Measurements from ENCODE around the gene PLA2G4F.
"Not testable (repeated sequence)": the region's sequence is repeated elsewhere in the genome, so short reads cannot be mapped to it uniquely, and the experiment has no call there.

PLA2G4F gene

DNA sequence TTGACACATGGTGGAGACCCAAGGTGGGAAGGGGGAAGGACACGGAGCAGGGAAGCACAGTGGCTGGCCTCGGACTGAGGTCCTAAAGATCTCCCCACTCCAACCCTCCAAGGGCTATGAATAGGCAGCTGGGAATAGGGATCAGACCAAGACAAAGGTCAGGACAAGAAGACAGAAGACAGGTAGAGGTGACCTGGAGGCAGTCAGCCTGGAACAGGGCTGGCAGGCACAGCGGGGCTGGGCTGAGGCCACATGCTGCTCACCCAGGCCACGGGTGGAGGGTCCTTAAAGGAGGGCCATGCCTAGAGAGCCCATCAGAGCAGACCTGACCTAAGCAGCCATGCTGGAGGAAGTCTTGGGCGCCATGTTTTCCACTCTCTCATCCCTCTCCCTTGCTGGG, 59.4 kb downstream of the PLA2G4F start:
- DNase-seq (ENCODE audit: low read depth), result no peak

- no peak for DNase-seq (ENCODE audit: low read depth)
These were observed 61.9 kb downstream of the PLA2G4F start, which contains the start of gene PLA2G4D for GRCh38 chr15:42094512-42094963. Gene PLA2G4D, minus strand, starts transcription at chr15:42094562. Its CDS starts 103 bp downstream, at chr15:42094459.

GRCh38 chr15:42093966-42094365, 62.5 kb downstream of the PLA2G4F start:
- no peak for DNase-seq (ENCODE audit: low read depth)

GRCh38 chr15:42092398-42093318, 63.8 kb downstream of the PLA2G4F start:
- DNase-seq (ENCODE audit: low read depth), result no peak

GRCh38 chr15:42091753-42092397, 64.6 kb downstream of the PLA2G4F start:
- not testable (repeated sequence) for DNase-seq (ENCODE audit: low read depth)

DNA sequence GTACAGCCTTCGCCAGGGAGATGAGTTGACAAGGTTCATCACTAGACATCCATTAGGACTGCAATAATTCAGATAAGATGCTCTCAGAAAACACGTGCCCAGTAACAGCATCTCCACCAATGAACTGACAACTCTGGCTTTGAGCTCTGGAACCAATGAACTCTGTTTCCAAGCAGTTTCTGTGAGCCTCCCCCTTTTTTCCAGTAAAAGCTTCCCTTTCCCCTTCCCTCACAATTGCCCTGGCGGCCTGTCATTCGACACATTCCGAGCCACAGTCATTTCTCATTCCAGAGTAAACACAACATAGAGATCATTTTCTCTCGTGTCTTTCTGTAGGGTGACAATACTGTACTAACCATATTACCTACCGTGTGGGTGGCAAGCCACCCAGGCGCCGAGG, 65.7 kb downstream of the PLA2G4F start:
- DNase-seq (ENCODE audit: low read depth), result no peak

DNA sequence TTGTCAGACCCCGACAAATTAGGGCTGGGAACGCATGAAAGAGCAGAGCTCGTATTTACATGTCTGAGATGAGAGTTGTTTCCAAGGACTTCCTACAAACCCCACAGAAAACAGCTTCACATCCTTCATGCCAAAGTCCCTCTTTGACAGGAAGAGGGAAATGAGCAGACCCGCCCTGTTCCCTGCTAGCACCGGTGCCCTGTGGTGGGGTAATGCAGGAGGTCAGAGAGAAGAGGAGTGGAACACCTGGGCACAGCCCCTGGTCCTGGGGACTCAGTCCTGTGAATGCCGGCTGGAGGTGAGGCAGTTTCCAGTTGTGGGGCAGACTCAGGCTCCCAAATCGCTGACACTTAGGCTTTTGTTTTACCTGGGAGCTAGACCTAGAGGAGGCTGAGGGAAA, 66.1 kb downstream of the PLA2G4F start:
- no peak for DNase-seq (ENCODE audit: low read depth)

- no peak for DNase-seq (ENCODE audit: low read depth)
These were observed 66.5 kb downstream of the PLA2G4F start for GRCh38 chr15:42089942-42090341.

Measured in amniotic epithelial cell (primary cell).